NCI-H1436 treated with DMSO at 0.1 percent for 48 hours (cell line): Measurements from ENCODE around the gene LGALS8.

ENCODE experiments used
- DNase-seq: peaks from one replicate; lab custom pipeline; 2025; lab: John Stamatoyannopoulos, UW

The LGALS8 gene

DNA sequence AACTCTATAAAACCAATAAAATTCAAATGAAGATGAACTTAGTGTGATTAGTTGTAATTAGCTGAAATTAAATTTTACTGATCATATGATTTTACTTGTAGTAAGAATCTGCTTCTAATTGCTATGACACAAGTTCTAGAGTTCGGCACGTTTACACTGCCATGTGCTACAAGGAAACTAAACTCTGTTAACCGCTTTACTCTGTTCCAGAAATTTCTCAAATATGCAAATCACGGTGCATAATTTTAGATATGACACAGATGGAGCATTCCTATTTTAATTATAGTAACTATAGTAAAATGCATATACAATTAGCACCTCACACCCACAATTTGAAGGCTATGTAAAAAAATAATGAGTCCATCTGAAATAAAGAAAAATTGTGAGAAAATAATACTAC is 65.7 kb downstream of the LGALS8 start:
- no peak for DNase-seq

DNA sequence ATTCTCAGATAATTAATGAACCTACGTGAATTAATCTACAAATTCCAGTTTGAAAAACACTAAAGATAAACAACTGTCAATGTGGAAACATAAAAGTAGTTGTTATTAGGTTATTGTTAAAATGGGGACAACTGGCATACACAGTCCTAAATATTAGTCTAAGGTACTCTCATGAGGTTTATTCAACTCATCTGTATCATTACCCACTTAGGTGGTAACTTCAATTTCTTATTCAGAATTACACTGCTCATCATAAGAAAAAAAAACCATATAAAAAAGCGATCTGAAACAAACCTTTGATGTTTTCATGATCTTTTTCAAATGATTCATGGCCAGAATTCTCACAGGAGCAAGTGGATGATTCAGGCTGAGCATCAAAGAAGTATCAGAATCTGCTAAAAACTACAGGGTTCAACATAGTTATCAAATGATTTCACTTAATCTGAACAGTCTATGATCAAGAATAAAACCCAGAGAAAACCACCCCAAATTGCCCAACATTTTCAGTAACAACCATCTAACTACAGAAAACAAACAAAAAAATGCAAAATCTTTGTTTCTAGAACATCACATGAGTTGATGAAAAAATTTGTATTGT is 66.9 kb downstream of the LGALS8 start:
- no peak for DNase-seq

DNA sequence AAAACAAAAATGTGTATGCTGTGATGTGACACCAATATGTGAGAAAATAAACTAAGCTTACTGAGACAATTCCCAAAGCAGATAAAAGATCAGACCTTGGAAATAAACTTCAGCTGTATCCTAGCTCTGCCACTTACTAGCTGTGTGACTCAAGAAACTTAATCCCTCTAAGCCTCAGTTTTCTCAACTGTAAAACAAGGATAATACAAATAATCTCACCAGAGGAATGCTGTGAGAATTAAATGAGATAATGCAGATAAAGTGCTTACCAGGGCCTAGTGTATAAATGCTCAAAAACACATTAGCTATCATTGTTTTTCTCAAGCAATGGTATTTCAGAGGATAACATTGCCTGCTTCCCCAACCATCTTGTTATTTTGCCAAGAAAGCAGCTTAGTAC is 78.4 kb downstream of the LGALS8 start:
- DNase-seq, result no peak
